ENCODE data around the gene CLCNKB.

Gene CLCNKB

GRCh38 chr1:16077406-16078245 lies 34.0 kb downstream of the CLCNKB start:
- DNase-seq, result no peak

GRCh38 chr1:16078925-16079656 lies 35.5 kb downstream of the CLCNKB start:
- DNase-seq, result peak; percentile 58

GRCh38 chr1:16080422-16081150 lies 37.0 kb downstream of the CLCNKB start:
- DNase-seq, result no peak

GRCh38 chr1:16081636-16082035 lies 38.1 kb downstream of the CLCNKB start:
- DNase-seq, result no peak

GRCh38 chr1:16082283-16083038 lies 38.9 kb downstream of the CLCNKB start:
- DNase-seq, result peak; percentile 19

GRCh38 chr1:16083486-16083885 lies 39.9 kb downstream of the CLCNKB start:
- DNase-seq, result no peak

GRCh38 chr1:16085522-16085921 lies 41.9 kb downstream of the CLCNKB start:
- no peak for DNase-seq

- no peak for DNase-seq
These were observed 44.2 kb downstream of the CLCNKB start for GRCh38 chr1:16087733-16088132.

GRCh38 chr1:16088351-16088911 lies 44.8 kb downstream of the CLCNKB start:
- no peak for DNase-seq

- DNase-seq, result no peak
These were observed 45.4 kb downstream of the CLCNKB start for GRCh38 chr1:16088996-16089395.

GRCh38 chr1:16090076-16090826 lies 46.7 kb downstream of the CLCNKB start:
- DNase-seq, result no peak

GRCh38 chr1:16091296-16091695 lies 47.7 kb downstream of the CLCNKB start:
- DNase-seq, result peak; percentile 32

- no peak for DNase-seq
These were observed 48.7 kb downstream of the CLCNKB start for GRCh38 chr1:16092097-16092922.

- DNase-seq, result no peak
These were observed 49.4 kb downstream of the CLCNKB start for GRCh38 chr1:16092923-16093511.

GRCh38 chr1:16093611-16094010 lies 50.0 kb downstream of the CLCNKB start:
- DNase-seq, result no peak

GRCh38 chr1:16094453-16095158 lies 51.0 kb downstream of the CLCNKB start:
- no peak for DNase-seq

GRCh38 chr1:16095447-16095846 lies 51.9 kb downstream of the CLCNKB start:
- DNase-seq, result no peak

GRCh38 chr1:16099412-16099811 lies 55.8 kb downstream of the CLCNKB start:
- no peak for DNase-seq

GRCh38 chr1:16101623-16102022 lies 58.0 kb downstream of the CLCNKB start:
- DNase-seq, result no peak

Measured in NCI-H146 (cell line).